Measurements from ENCODE around the gene ABCB11. TPM values are rescaled to one million over a fixed set of nuclear protein-coding genes. Genes with fewer than 3 reads are reported as not detected.

Gene ABCB11
- polyA plus RNA-seq, 1 of the 3 experiments (the other 2 are of a cell fraction), result not detected

GRCh38 chr2:168907940-168908662 is 123.0 kb downstream of the ABCB11 start:
- H3K27me3 ChIP-seq (ENCODE audit: insufficient read depth), result peaks cover 6% of the 10 kb centered on the region; the same call in 1 of the 2 replicates
- H3K4me1 ChIP-seq (ENCODE audit: control insufficient read depth in 1 of 2, insufficient read depth in 2 of 2, low read depth in 1 of 2, low read length in 1 of 2), result no peaks in the 10 kb centered on the region; a peak in 1 of 4 replicates
- POLR2A ChIA-PET, result no interaction called here
- H4K20me1 ChIP-seq (ENCODE audit: insufficient read depth), result no peaks in the 10 kb centered on the region
- CTCF ChIA-PET, result no interaction called here
- H3K9me3 ChIP-seq, result no peaks in the 10 kb centered on the region
- H2AFZ ChIP-seq (ENCODE audit: low read depth), result no peak overlapping the region
- TF ChIP-seq GATA2 (CRISPR knock-in tag; IDR thresholded peaks at IDR 0.05) (no peak), TAF1 (IDR thresholded peaks at IDR 0.05; ENCODE audit: borderline replicate concordance, low read depth, low read length) (no peak), MAX (IDR thresholded peaks at IDR 0.05; ENCODE audit: low read depth) (no peak), FOXM1 (IDR thresholded peaks at IDR 0.05; ENCODE audit: low read depth) (no peak), EP300 (IDR thresholded peaks at IDR 0.05; ENCODE audit: borderline replicate concordance in 1 of 2, low read depth in 1 of 2, low read length in 1 of 2) (no peak), USF2 (IDR thresholded peaks at IDR 0.05; ENCODE audit: borderline replicate concordance, low read depth, low read length) (no peak), TCF12 (IDR thresholded peaks at IDR 0.05) (no peak), RAD21 (IDR thresholded peaks at IDR 0.05; ENCODE audit: low read length) (no peak), IRF3 (IDR thresholded peaks at IDR 0.05; ENCODE audit: low read depth, low read length) (no peak), SIN3A (IDR thresholded peaks at IDR 0.05; ENCODE audit: borderline replicate concordance, low read depth, low read length) (no peak), CHD2 (IDR thresholded peaks at IDR 0.05; ENCODE audit: low read length, partially characterized antibody) (no peak), SMC3 (IDR thresholded peaks at IDR 0.05; ENCODE audit: low read depth, low read length) (no peak), GABPA (IDR thresholded peaks at IDR 0.05; ENCODE audit: low read depth) (no peak)
- H3K79me2 ChIP-seq (ENCODE audit: insufficient read depth), result no peaks in the 10 kb centered on the region
- DNase-seq, result no peak
- no peak overlapping the region for H3K9ac ChIP-seq
- H3K9me2 ChIP-seq, result no peaks in the 10 kb centered on the region
- no peaks in the 10 kb centered on the region for H3F3A ChIP-seq (replicated peaks; ENCODE audit: insufficient read depth)
- 82% methylated on average over 8 of the region's 8 CpGs for WGBS (ENCODE audit: low lambda C conversion rate)
- H3K4me2 ChIP-seq, result no peak overlapping the region
- H3K4me3 ChIP-seq (ENCODE audit: low read depth in 2 of 2, low read length in 1 of 2), result no peak overlapping the region
- H3K27ac ChIP-seq (ENCODE audit: low read depth in 2 of 2, low read length in 1 of 2), result no peak overlapping the region
- no peaks in the 10 kb centered on the region for H3K36me3 ChIP-seq (replicated peaks in 1 of 2; ENCODE audit: control insufficient read depth in 1 of 2, insufficient read depth in 2 of 2, low read length in 1 of 2)

- Histone ChIP-seq H3K4me3 (ENCODE audit: low read depth in 2 of 2, low read length in 1 of 2) (no peak overlapping the region), H3K9me3 (no peaks in the 10 kb centered on the region), H3K27ac (ENCODE audit: low read depth in 2 of 2, low read length in 1 of 2) (no peak overlapping the region), H3K9ac (no peak overlapping the region), H4K20me1 (ENCODE audit: insufficient read depth) (no peaks in the 10 kb centered on the region), H3K4me1 (ENCODE audit: control insufficient read depth in 1 of 2, insufficient read depth in 2 of 2, low read depth in 1 of 2, low read length in 1 of 2) (no peaks in the 10 kb centered on the region), H3F3A (replicated peaks; ENCODE audit: insufficient read depth) (no peaks in the 10 kb centered on the region), H3K79me2 (ENCODE audit: insufficient read depth) (no peaks in the 10 kb centered on the region), H3K36me3 (replicated peaks in 1 of 2; ENCODE audit: control insufficient read depth in 1 of 2, insufficient read depth in 2 of 2, low read length in 1 of 2) (no peaks in the 10 kb centered on the region), H2AFZ (ENCODE audit: low read depth) (no peak overlapping the region), H3K9me2 (no peaks in the 10 kb centered on the region), H3K4me2 (no peak overlapping the region), H3K27me3 (ENCODE audit: insufficient read depth) (no peaks in the 10 kb centered on the region; the same call in 1 of the 2 replicates)
- no peak for DNase-seq
- WGBS (ENCODE audit: low lambda C conversion rate), result 65% methylated on average over 3 of the region's 3 CpGs
- POLR2A ChIA-PET, result no interaction called here
- CTCF ChIA-PET, result no interaction called here
- TF ChIP-seq RFX5 (IDR thresholded peaks at IDR 0.05; ENCODE audit: low read length), result no peak
- no peak for TF ChIP-seq POLR2AphosphoS5 (IDR thresholded peaks at IDR 0.05; ENCODE audit: low read depth, low read length)
- TF ChIP-seq USF1 (IDR thresholded peaks at IDR 0.05; ENCODE audit: borderline replicate concordance, low read depth), result no peak
- no peak for TF ChIP-seq RXRA (IDR thresholded peaks at IDR 0.05; ENCODE audit: borderline replicate concordance, low read depth)
- no peak for TF ChIP-seq SMC3 (IDR thresholded peaks at IDR 0.05; ENCODE audit: low read depth, low read length)
- TF ChIP-seq TEAD4 (IDR thresholded peaks at IDR 0.05; ENCODE audit: borderline replicate concordance, insufficient read depth), result no peak
- no peak for TF ChIP-seq SIN3A (IDR thresholded peaks at IDR 0.05; ENCODE audit: borderline replicate concordance, low read depth, low read length)
- TF ChIP-seq PBX3 (IDR thresholded peaks at IDR 0.05), result no peak
- no peak for TF ChIP-seq GATA2 (CRISPR knock-in tag; IDR thresholded peaks at IDR 0.05)
- TF ChIP-seq RCOR1 (IDR thresholded peaks at IDR 0.05; ENCODE audit: low read length), result no peak
- no peak for TF ChIP-seq ZBTB33 (IDR thresholded peaks at IDR 0.05; ENCODE audit: borderline replicate concordance, low read depth)
- TF ChIP-seq MEF2A (IDR thresholded peaks at IDR 0.05; ENCODE audit: borderline replicate concordance, low read depth), result no peak
Observed at GRCh38 chr2:168904358-168904757, 126.8 kb downstream of the ABCB11 start.

All from SK-N-SH (cell line).